ENCODE measurements around the gene PJA2. TPM values are rescaled to one million over a fixed set of nuclear protein-coding genes. Genes with fewer than 3 reads are reported as not detected.
A peak's percentile ranks its signal among the peaks of the same experiment; 100 is the strongest.

Gene PJA2
- polyA plus RNA-seq, 1 donor from 2014 or later: 142 TPM

GRCh38 chr5:109411149-109411514 is 1.4 kb upstream of the PJA2 start:
- peak overlapping the region; percentile 94 for H3K9ac ChIP-seq (ENCODE audit: low read length)
- H3K36me3 ChIP-seq (ENCODE audit: insufficient read depth, low read length): no peaks in the 10 kb centered on the region
- peak overlapping the region; percentile 99 for H3K27ac ChIP-seq (ENCODE audit: low read length)
- H4K20me1 ChIP-seq (ENCODE audit: insufficient read depth): no peaks in the 10 kb centered on the region
- H3K79me2 ChIP-seq (replicated peaks; ENCODE audit: insufficient read depth, low read length): peaks cover 30% of the 10 kb centered on the region
- peak overlapping the region; percentile 88 for H2AFZ ChIP-seq (ENCODE audit: low read depth, low read length)
- peak overlapping the region; percentile 67 for H3K4me2 ChIP-seq (ENCODE audit: low read length)
- H3F3A ChIP-seq (ENCODE audit: insufficient read depth, low read length, poor library complexity, severe bottlenecking): peaks cover 4% of the 10 kb centered on the region
- no peaks in the 10 kb centered on the region for H3K27me3 ChIP-seq (ENCODE audit: insufficient read depth, low read depth, low read length)
- H3K9me3 ChIP-seq (ENCODE audit: low read length): peaks cover 3% of the 10 kb centered on the region
- no peaks in the 10 kb centered on the region for H3K9me2 ChIP-seq (ENCODE audit: insufficient read depth, low read length)
- TF ChIP-seq RAD21 (conservative IDR thresholded peaks at IDR 0.05) (no peak), SMC3 (conservative IDR thresholded peaks at IDR 0.05; ENCODE audit: poor library complexity) (no peak), REST (IDR thresholded peaks at IDR 0.05; ENCODE audit: borderline replicate concordance) (no peak), POLR2AphosphoS5 (IDR thresholded peaks at IDR 0.05) (no peak), CTCF (IDR thresholded peaks at IDR 0.05; ENCODE audit: poor library complexity, severe bottlenecking) (no peak), MXI1 (conservative IDR thresholded peaks at IDR 0.05; ENCODE audit: poor library complexity, severe bottlenecking) (no peak), EZH2 (IDR thresholded peaks at IDR 0.05; ENCODE audit: borderline replicate concordance, insufficient read depth, low read length, poor library complexity, severe bottlenecking) (no peak), TAF1 (IDR thresholded peaks at IDR 0.05; ENCODE audit: low read depth) (no peak), EP300 (conservative IDR thresholded peaks at IDR 0.05; ENCODE audit: poor library complexity, severe bottlenecking) (no peak)
- peak overlapping the region; percentile 84 for H3K4me3 ChIP-seq (ENCODE audit: low read length)

GRCh38 chr5:109410389-109411148 is 795 bp upstream of the PJA2 start:
- Histone ChIP-seq H3K4me2 (ENCODE audit: low read length) (peak overlapping the region; percentile 67), H3K9me2 (ENCODE audit: insufficient read depth, low read length) (no peaks in the 10 kb centered on the region), H3F3A (ENCODE audit: insufficient read depth, low read length, poor library complexity, severe bottlenecking) (peaks cover 4% of the 10 kb centered on the region), H3K36me3 (ENCODE audit: insufficient read depth, low read length) (no peaks in the 10 kb centered on the region), H3K4me3 (ENCODE audit: low read length) (peak overlapping the region; percentile 84), H3K79me2 (replicated peaks; ENCODE audit: insufficient read depth, low read length) (peaks cover 35% of the 10 kb centered on the region), H3K27ac (ENCODE audit: low read length) (peak overlapping the region; percentile 99), H3K9me3 (ENCODE audit: low read length) (peaks cover 3% of the 10 kb centered on the region), H2AFZ (ENCODE audit: low read depth, low read length) (peak overlapping the region; percentile 88), H3K27me3 (ENCODE audit: insufficient read depth, low read depth, low read length) (no peaks in the 10 kb centered on the region), H3K9ac (ENCODE audit: low read length) (peak overlapping the region; percentile 94), H4K20me1 (ENCODE audit: insufficient read depth) (no peaks in the 10 kb centered on the region)
- TF ChIP-seq CTCF (IDR thresholded peaks at IDR 0.05; ENCODE audit: poor library complexity, severe bottlenecking): no peak
- no peak for TF ChIP-seq EZH2 (IDR thresholded peaks at IDR 0.05; ENCODE audit: borderline replicate concordance, insufficient read depth, low read length, poor library complexity, severe bottlenecking)
- peak; percentile 47 for TF ChIP-seq REST (IDR thresholded peaks at IDR 0.05; ENCODE audit: borderline replicate concordance)
- peak; percentile 10 for TF ChIP-seq EP300 (conservative IDR thresholded peaks at IDR 0.05; ENCODE audit: poor library complexity, severe bottlenecking)
- no peak for TF ChIP-seq MXI1 (conservative IDR thresholded peaks at IDR 0.05; ENCODE audit: poor library complexity, severe bottlenecking)
- peak; percentile 40 for TF ChIP-seq SMC3 (conservative IDR thresholded peaks at IDR 0.05; ENCODE audit: poor library complexity)
- TF ChIP-seq TAF1 (IDR thresholded peaks at IDR 0.05; ENCODE audit: low read depth): peak; percentile 15
- no peak for TF ChIP-seq POLR2AphosphoS5 (IDR thresholded peaks at IDR 0.05)
- TF ChIP-seq RAD21 (conservative IDR thresholded peaks at IDR 0.05): no peak
